GM19397 (cell line): Measurements from ENCODE around the gene PLEKHM1.
A peak's percentile ranks its signal among the peaks of the same experiment; 100 is the strongest.

Experiments used
- ATAC-seq: cut with Tn5 transposase; IDR thresholded peaks from one replicate; pipeline ENCODE4 v1.9.1; 2021; ENCODE audit warnings: mild to moderate bottlenecking, moderate library complexity; ENCODE audit not compliant: unreplicated experiment

The PLEKHM1 gene

GRCh38 chr17:45429339-45430005 is 61.0 kb downstream of the PLEKHM1 start:
- ATAC-seq, result no peak

DNA sequence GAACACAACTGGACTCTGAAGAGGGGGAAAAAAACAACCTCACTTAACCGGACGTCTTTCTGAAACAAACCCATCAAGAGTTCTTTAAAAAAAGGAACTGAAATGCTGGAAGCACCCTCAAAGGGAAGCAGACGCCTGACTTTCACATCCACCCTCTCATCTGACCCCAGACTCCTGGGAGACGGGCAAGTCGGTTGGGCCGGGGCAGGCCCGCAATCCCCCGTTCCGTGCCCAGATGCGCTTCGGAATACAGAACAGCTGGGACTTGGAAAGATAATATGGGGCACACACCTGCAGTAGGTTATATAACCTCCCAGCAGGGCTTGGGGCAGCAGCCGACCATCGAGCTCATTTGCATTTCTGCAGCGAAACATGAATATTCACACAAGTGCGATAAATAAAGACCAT is 61.6 kb downstream of the PLEKHM1 start:
- no peak for ATAC-seq

- peak; percentile 55 for ATAC-seq
Observed at GRCh38 chr17:45428050-45428617, 62.4 kb downstream of the PLEKHM1 start.

GRCh38 chr17:45427181-45427835 is 63.2 kb downstream of the PLEKHM1 start:
- no peak for ATAC-seq

DNA sequence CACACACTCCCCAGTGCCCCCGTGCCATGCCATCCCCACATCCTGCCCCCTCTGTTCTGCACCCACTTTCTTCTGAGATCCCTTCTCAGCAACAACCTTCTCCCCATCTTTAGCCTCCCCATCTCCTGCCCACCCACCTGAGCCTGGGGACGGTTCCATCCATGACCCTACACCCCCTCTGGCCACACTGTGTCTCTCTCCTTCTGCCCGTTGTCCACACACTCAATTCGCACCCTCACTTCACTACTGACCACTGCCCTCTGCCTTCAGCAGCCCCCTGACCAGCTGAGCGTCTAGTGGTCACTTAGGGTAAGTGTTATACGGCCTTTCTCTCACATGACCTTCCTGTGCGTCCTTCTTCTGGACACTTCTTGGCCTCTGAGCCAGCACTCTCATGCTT is 64.0 kb downstream of the PLEKHM1 start:
- ATAC-seq, result no peak

GRCh38 chr17:45425984-45426413 is 64.5 kb downstream of the PLEKHM1 start:
- no peak for ATAC-seq

DNA sequence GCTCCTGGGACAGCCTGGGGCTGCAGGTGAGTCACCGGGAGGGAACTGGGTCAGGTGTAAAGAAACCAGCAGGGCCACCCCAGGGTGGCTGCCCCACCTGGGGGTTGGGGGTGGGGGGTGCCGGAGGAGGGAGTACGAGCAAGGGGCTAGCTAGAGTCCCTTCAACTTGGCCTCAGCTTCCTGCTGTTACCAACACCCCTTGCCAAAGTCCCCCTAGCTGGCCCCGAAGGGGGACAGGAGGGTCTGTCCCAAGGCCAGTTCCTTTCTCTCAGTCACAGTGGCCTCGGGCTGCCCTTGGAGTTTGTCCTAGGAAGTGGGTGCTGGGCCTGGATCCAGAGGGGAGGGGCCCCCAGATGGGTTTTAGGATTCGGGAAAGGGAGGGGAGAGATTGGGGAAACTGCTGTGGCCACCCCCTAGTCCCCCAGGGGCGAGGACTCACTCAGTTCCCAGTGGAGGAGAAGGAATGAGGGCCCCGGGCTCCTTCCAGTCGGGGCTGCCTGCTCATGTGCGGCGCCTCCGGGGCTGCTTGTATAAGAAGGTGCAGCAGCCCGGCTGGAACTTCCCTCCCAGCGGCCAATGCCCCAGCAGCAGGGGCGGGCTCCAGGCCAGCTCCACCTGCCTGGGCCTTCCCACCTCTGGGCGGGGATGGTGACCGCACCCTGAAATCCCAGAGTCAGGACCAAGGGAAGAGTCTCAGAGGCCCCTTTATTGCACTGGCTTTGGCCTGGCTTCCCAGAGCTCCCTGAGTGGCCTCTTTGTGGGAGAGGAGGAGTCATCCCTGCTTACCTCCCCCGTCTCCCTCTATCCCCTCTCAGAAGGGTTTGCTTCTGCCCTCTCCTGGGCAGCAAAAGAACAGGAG is 65.2 kb downstream of the PLEKHM1 start:
- ATAC-seq, result no peak

DNA sequence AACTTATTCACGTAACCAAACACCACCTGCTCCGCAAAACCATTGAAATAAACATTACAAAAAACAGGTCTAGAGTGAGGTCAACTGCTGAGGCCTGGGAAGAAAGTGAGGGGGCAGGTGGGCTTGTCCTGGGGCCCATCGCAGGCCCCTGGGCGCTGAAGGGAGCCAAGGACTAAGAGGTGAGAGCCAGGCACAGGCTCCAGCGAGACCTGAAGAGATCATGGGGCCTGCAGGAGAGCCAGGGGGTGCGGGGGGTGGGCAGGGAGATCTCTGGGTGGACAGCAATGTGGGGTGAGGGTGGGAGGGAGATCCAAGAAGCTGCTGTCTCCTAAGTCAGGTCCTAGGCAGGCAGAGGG is 65.8 kb downstream of the PLEKHM1 start:
- ATAC-seq, result no peak

DNA sequence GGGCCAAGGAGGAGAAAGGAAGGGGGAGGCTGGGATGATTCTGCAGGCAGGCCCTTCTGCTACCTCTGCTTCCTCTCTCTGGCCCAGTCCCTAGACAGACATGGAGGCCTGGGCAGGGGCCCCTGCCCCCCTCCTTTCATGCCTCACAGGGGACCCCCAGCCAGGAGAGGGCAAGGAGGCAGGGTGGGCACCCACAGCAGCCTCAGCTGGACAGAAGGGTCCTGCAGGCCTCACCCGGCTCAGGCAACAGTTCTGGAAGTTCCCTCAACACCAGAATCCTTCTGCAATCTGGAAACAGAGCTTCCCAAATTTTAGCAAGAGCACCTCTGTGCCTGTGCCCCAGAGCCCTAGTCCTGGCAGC is 66.6 kb downstream of the PLEKHM1 start:
- no peak for ATAC-seq

DNA sequence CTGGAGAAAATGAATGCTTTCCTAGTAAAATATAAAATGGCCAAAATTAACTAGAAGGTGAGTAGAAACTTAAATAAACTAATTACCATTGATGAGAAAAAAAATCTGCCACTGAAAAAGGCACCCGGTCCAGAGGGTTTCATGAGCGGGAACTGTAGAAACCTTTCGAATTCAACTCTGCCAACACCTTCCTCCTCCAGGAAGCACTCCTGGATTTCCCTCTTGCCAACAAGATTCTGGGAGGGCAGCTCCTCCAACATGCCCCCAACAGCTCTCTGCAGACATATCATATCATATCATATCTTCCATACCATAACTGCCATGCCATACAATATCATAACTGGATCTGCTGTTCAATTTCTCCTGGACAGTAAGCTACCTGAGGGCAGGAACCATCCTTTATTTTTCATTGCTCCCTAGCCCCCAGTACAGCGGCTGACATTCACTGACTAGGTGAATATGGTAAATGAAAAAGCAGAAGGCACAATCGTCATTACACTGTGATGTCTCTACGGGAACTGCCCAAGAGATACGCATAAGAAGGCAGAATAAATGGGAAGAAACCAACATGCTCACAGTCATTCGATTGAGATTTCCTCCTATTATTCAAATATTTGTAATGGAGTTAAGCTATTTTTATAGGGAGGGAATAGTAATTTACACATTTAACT is 67.1 kb downstream of the PLEKHM1 start:
- ATAC-seq, result no peak

GRCh38 chr17:45414990-45415881 is 75.3 kb downstream of the PLEKHM1 start:
- ATAC-seq, result no peak

- no peak for ATAC-seq
Observed at GRCh38 chr17:45413498-45413923, 77.0 kb downstream of the PLEKHM1 start.

DNA sequence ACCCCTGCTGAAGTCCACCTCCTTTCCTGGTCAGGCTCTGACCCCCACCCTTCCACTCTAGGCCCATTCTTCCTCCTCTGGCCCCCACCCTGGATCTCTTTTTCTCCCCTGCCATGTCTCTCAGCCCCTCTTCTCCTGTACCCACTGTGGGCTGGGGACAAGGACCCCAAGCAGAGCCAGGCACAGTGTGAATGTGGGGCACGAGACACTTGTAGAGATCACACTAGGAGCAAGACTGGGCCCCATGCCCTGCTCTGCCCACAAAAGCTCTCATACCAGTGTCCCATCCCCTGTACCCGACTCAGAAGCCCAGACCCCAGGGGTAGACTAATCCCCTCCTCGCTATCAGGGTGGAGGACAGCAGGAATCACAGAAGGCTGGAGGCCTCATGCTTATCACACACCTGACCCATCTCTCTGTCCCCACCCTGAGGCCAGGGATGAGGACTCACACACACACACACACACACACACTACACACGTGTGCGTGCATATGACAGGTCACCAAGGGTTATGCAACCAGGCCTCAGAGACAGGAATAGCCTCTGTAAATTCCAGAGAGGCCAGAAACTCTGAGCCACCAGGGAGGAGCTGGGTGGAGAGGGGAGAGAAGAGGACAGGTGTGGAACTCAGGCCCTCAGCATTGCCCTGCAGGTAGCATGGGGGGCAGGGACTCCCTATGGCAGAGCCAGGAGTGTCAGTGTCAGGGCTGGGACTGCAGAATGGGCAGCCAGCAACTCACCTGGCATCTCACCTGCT is 79.0 kb downstream of the PLEKHM1 start:
- ATAC-seq, result no peak

GRCh38 chr17:45410144-45411091 is 80.1 kb downstream of the PLEKHM1 start:
- no peak for ATAC-seq

DNA sequence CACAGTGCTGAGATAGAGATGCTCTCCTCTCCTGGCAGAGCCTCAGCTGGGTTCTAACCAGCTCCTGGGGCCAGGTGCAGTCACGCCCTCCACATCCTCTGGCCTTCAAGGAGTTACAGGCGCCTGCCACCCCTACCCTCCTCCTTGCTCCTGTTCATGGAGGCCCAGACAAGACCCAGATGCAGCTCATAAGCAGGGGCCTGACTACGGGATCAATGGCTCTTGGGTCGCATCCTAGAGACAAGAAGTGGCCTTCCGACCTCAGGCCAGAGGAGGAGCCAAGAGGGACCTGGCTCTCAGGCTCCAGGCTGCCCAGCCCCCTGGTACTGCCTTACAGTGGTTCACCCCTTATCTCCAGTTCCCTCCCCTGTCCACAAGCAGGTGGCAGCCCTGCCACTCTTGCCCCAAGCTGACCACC is 80.9 kb downstream of the PLEKHM1 start:
- ATAC-seq, result no peak

DNA sequence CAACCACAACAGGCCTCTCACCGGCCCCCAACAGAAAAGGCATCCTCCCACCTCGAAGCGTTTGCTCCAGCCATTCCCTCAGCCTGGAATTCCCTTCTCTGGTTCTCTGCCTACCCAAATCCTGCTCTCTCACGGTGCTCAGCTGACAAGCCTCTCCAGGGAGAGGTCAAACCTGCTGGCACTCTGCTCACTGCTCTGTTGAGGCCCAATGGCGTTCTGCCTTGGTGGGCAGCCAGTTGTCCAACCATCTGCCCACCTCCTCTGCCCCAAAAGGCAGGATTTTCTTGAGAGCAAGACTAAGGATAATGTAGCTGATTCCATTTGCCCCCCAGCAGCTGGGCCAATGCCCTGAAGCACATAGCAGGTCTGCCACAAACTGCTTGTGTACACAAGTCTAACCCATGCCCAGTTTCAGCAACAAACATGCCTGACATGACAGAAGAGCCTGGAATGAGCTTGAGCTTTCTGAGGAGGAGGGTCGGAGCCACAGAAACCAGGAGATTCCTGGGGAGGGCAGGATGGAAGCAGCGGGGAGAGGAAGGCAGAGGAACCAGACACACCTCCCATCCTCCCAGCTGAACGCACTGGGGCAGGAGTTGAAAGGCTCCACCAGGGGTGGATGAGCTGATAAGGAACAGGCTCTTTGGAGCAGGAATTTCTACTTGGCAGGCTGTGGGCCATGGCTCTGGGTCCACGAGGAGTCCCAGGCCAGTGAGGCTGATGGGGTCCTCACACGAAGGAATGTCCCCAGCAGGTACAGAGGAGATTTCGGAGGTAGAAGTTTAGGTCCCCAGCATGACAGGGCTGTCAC is 81.7 kb downstream of the PLEKHM1 start:
- no peak for ATAC-seq

DNA sequence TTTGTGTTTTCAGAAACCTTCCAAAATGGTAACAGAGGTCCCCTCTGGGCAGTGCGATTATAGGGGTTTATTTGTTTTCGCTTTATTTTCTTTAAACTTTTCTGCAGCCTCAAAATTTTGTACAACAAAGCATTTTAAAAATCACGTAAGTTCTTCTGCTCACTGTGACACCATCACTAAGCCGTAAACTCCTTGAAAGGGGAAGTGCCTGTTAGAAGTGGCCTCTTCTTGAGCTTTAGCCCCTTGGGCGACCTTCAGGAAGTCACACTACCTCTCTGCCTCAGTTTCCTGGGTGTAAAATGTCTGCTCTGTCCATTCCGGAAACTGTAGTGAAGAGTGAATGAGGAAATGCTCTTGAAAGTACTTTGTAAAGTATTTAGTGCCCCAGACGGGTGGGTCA is 84.4 kb downstream of the PLEKHM1 start:
- no peak for ATAC-seq
